Measurements from ENCODE around the gene PRM1.

The PRM1 gene

DNA sequence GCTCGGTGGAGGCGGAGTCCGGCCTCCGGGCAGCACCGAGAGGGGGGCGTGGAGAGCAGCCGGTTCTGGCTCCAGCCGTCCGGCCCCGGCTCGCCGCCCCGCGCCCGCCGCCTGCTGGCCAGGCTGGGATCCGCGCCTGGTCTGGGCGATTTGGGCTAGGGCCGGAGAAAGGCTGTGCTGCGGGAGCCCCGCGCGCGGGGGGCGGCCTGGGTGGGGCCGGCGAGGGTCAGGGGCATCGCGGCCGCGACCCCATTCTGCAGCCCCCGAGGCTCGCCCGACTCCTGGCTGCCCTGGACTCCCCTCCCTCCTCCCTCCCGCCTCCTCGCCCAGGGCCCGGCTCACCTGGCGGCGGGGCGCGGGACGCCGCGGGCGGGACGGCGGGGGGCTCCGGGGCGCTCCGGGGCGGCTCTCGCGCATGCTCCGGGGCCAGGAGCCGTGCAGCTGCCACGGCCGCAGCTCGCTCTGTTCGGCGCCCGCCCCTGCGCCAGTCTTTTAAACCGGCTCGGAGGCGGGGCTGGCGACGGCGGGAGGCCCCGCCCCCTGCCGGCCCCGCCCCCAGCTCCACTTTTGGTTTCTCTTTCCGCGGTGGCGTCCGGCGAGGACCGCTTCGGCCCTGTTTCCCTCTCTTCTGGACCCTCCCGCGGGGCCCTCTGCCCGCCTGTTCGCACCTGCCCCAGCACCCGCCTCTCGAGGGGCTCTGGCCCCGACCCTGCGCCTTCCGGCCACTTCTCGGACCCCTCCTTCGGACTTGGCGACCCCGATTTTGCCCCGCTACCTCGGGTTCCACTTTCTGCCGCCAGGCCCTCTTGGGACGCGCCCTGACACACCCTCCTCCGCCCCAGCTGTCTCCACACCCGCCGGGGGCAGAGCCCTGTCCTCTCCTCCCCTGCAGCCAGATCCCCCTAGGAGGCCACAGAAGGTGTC, 25.1 kb downstream of the PRM1 start, which contains the start of gene SOCS1:
Gene SOCS1 (minus strand): TSS at position 468 of the 924 bp plus-strand sequence. CDS start 726 bp downstream, outside the sequence.
- H3K4me1 ChIP-seq (ENCODE audit: control insufficient read depth in 1 of 2, insufficient read depth in 1 of 2, low read depth in 1 of 2, low read length in 1 of 2) = peaks cover 20 to 30% of the 10 kb centered on the region in 2 experiments

DNA sequence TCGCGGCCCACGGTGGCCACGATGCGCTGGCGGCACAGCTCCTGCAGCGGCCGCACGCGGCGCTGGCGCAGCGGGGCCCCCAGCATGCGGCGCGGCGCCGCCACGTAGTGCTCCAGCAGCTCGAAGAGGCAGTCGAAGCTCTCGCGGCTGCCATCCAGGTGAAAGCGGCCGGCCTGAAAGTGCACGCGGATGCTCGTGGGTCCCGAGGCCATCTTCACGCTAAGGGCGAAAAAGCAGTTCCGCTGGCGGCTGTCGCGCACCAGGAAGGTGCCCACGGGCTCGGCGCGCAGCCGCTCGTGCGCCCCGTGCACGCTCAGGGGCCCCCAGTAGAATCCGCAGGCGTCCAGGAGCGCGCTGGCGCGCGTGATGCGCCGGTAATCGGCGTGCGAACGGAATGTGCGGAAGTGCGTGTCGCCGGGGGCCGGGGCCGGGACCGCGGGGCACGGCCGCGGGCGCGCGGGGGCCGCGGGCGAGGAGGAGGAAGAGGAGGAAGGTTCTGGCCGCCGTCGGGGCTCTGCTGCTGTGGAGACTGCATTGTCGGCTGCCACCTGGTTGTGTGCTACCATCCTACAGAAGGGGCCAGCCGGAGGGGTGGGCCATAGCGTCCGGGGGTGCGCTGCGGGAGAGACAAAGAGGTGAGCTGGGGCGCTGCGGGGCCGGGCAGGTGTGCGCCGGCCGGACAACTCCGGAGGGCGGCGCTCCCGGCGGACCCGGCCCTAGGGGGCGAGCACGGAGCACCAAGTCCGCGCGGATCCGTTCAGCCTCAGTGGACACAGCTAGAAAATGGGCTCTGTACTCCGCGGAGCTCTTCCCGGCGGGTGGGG, 26.0 kb downstream of the PRM1 start:
- Histone ChIP-seq H3K4me1 (ENCODE audit: control insufficient read depth in 1 of 2, insufficient read depth in 1 of 2, low read depth in 1 of 2, low read length in 1 of 2) (peaks cover 20 to 30% of the 10 kb centered on the region in 2 experiments), H3K9me3 (no peaks in the 10 kb centered on the region), H3K27ac (peak overlapping the region; percentile 91), H3K36me3 (no peaks in the 10 kb centered on the region), H3K4me3 (ENCODE audit: low read depth in 1 of 2, low read length in 1 of 2) (peak overlapping the region; percentile 83 to 95), H3K27me3 (peaks cover 52% of the 10 kb centered on the region)
- TF ChIP-seq, protein P1, sequence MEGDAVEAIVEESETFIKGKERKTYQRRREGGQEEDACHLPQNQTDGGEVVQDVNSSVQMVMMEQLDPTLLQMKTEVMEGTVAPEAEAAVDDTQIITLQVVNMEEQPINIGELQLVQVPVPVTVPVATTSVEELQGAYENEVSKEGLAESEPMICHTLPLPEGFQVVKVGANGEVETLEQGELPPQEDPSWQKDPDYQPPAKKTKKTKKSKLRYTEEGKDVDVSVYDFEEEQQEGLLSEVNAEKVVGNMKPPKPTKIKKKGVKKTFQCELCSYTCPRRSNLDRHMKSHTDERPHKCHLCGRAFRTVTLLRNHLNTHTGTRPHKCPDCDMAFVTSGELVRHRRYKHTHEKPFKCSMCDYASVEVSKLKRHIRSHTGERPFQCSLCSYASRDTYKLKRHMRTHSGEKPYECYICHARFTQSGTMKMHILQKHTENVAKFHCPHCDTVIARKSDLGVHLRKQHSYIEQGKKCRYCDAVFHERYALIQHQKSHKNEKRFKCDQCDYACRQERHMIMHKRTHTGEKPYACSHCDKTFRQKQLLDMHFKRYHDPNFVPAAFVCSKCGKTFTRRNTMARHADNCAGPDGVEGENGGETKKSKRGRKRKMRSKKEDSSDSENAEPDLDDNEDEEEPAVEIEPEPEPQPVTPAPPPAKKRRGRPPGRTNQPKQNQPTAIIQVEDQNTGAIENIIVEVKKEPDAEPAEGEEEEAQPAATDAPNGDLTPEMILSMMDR (IDR thresholded peaks at IDR 0.05) = no peak

More for the DNA sequence above, 25.1 kb downstream of the PRM1 start, which contains the start of gene SOCS1:
- no peaks in the 10 kb centered on the region for H3K36me3 ChIP-seq
- H3K27ac ChIP-seq = peak within 1 kb of the TSS; percentile 91
- H3K27me3 ChIP-seq = peaks cover 52% of the 10 kb centered on the region
- H3K9me3 ChIP-seq = no peaks in the 10 kb centered on the region
- peak within 1 kb of the TSS; percentile 83 to 95 for H3K4me3 ChIP-seq (ENCODE audit: low read depth in 1 of 2, low read length in 1 of 2)
- TF ChIP-seq, protein P1 (IDR thresholded peaks at IDR 0.05) = peak; percentile 97

DNA sequence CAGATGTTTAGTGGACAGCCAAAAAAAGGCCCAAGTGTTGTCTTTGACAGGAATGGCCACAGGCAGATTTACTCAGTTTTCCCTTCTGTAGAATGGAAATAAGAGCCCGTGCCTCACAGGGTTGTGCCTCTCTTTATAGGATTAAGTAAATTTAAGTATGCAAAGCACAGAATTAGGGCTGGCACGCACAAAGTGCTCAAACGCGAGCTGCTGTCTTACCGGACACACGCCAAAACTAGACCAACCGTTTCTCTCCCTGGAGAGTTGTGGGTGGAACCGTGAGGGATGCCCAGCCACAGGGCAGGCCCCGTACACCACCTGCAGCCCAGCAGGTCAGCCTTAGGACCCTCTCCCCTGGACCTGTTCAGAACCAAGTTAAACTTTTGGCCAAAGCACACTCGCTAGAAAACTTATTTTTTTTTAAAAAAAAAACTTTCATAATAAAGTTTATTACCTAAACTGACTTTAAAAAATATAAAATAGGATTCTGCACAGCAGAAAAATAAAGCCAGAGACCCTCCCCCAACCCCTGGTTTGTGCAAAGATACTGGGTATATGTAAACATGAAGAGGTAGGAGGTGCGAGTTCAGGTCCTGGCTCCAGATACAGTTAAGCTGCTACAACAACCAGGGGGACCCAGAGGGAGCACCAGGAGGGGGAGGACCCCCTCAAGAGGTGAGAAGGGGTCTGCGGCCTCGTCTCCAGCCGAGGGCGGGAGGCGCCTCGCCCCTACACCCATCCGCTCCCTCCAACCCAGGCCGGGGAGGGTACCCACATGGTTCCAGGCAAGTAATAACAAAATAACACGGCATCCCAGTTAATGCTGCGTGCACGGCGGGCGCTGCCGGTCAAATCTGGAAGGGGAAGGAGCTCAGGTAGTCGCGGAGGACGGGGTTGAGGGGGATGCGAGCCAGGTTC, 26.9 kb downstream of the PRM1 start:
- Histone ChIP-seq H3K9me3 (no peaks in the 10 kb centered on the region), H3K27ac (no peak overlapping the region), H3K4me3 (ENCODE audit: low read depth in 1 of 2, low read length in 1 of 2) (peak overlapping the region; percentile 83 to 95), H3K27me3 (peaks cover 50% of the 10 kb centered on the region), H3K4me1 (ENCODE audit: control insufficient read depth in 1 of 2, insufficient read depth in 1 of 2, low read depth in 1 of 2, low read length in 1 of 2) (peaks cover 20 to 30% of the 10 kb centered on the region in 2 experiments), H3K36me3 (no peaks in the 10 kb centered on the region)
- TF ChIP-seq, protein P1 (IDR thresholded peaks at IDR 0.05) = no peak

DNA sequence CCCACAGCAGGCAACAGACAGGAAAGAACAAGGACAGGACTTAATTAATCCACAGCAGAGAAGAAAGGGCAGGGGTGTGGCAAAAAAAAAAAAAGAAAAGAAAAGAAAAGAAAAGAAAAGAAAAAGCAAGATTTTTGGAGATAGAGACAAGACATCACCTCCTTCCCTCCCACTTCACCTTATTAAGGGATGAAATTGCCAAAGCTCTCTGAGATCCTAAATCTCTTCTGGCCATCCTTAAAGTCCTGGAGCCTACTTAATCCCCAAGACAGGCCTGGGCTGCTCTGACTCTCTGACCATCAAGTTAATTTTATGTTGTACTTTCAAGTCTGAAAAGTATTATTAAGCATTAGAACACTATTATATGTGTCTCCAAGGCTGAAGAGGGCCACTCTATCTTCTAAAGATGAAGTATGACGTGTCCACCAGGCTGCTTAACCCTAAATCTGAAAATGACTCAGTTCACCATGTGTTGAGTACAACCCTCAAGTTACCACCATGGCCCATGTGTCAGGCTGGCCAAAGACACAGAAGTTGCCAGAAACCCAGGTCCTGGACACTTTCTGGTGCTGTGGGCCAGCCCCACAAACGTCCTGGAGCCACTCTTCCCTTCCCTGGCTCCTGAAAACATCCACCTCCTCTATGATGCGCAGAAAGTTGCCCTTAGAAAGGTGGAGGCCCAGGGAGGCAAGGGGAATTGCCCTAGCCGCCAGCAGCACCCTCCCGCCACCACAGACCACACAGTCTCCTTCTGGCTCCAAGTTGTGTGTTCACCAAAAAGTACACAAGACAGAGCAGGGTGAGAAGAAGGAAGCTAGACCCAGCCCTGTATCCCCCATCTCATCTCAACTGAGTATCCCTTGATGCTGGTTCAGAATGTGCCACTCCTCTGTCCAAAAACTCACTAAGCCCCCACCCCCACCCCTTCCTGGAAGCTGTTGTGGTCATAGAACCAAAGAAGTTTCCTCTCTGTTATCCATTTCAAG, 27.8 kb downstream of the PRM1 start:
- peaks cover 43% of the 10 kb centered on the region for H3K27me3 ChIP-seq
- H3K4me3 ChIP-seq (ENCODE audit: low read depth in 1 of 2, low read length in 1 of 2) = no peak overlapping the region
- TF ChIP-seq, protein P1 (IDR thresholded peaks at IDR 0.05) = no peak
- no peaks in the 10 kb centered on the region for H3K36me3 ChIP-seq
- H3K27ac ChIP-seq = no peak overlapping the region
- no peaks in the 10 kb centered on the region for H3K9me3 ChIP-seq
- H3K4me1 ChIP-seq (ENCODE audit: control insufficient read depth in 1 of 2, insufficient read depth in 1 of 2, low read depth in 1 of 2, low read length in 1 of 2) = peaks cover 20 to 22% of the 10 kb centered on the region in 2 experiments
